Measurements from ENCODE around the gene CLDN10.

DNA sequence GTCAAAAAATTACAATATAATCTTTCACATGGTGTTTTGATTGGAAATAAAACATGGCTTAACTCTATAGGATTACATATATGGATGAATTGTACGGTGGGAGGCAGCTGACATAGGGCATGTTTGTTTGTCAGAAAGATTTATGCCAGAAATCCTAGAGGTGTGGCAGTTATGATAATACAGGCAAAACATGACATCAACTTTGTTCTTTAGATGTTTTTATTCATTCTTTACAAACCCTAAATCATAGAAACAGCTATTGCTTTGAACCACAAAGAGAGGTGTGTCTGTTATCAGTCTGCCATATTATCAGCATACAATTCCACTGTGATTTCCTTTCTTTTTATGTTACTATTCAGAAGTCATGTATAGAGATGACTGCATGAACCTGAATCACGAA lies 8.2 kb upstream of the CLDN10 start:
- no peak for TF ChIP-seq EZH2 (IDR thresholded peaks at IDR 0.05; ENCODE audit: borderline replicate concordance, insufficient read depth, low read depth, low read length, poor library complexity, severe bottlenecking)
- TF ChIP-seq, protein P1, sequence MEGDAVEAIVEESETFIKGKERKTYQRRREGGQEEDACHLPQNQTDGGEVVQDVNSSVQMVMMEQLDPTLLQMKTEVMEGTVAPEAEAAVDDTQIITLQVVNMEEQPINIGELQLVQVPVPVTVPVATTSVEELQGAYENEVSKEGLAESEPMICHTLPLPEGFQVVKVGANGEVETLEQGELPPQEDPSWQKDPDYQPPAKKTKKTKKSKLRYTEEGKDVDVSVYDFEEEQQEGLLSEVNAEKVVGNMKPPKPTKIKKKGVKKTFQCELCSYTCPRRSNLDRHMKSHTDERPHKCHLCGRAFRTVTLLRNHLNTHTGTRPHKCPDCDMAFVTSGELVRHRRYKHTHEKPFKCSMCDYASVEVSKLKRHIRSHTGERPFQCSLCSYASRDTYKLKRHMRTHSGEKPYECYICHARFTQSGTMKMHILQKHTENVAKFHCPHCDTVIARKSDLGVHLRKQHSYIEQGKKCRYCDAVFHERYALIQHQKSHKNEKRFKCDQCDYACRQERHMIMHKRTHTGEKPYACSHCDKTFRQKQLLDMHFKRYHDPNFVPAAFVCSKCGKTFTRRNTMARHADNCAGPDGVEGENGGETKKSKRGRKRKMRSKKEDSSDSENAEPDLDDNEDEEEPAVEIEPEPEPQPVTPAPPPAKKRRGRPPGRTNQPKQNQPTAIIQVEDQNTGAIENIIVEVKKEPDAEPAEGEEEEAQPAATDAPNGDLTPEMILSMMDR (IDR thresholded peaks at IDR 0.05), result no peak

Measured in B cell (primary cell).